GM12874 (cell line): ENCODE measurements around the gene PTPRN2.

Experiments used
- TF ChIP-seq, protein P1 (sequence below): IDR thresholded peaks from 2 replicates; pipeline ENCODE4 v1.5.1; 2011; ENCODE audit warnings: low read depth, mild to moderate bottlenecking, control low read depth, low read length, moderate library complexity; ENCODE audit not compliant: insufficient read depth

The PTPRN2 gene

GRCh38 chr7:157540020-157540419, 1047.6 kb downstream of the PTPRN2 start:
- TF ChIP-seq, protein P1, sequence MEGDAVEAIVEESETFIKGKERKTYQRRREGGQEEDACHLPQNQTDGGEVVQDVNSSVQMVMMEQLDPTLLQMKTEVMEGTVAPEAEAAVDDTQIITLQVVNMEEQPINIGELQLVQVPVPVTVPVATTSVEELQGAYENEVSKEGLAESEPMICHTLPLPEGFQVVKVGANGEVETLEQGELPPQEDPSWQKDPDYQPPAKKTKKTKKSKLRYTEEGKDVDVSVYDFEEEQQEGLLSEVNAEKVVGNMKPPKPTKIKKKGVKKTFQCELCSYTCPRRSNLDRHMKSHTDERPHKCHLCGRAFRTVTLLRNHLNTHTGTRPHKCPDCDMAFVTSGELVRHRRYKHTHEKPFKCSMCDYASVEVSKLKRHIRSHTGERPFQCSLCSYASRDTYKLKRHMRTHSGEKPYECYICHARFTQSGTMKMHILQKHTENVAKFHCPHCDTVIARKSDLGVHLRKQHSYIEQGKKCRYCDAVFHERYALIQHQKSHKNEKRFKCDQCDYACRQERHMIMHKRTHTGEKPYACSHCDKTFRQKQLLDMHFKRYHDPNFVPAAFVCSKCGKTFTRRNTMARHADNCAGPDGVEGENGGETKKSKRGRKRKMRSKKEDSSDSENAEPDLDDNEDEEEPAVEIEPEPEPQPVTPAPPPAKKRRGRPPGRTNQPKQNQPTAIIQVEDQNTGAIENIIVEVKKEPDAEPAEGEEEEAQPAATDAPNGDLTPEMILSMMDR = no peak

GRCh38 chr7:157539521-157539920, 1048.1 kb downstream of the PTPRN2 start:
- TF ChIP-seq, protein P1 = no peak

DNA sequence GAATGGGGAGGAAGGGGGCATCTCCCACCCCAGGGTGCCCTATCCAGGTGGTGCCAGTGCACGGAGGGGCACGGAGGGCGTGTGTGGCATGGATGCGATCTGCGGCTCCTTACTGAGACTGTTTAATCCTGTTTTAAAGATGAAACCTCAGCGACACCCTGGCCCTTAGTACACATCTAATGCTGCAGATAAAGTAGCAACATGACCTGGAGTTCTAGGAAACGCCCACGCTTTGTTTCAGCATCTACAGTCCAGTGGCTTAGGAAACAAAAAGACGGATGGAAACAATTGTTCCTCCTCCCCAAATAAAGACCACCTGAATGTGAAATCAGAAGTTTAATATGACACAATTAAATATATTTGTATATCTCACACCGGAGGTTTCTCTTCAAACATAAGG, 1048.9 kb downstream of the PTPRN2 start:
- TF ChIP-seq, protein P1 = no peak

DNA sequence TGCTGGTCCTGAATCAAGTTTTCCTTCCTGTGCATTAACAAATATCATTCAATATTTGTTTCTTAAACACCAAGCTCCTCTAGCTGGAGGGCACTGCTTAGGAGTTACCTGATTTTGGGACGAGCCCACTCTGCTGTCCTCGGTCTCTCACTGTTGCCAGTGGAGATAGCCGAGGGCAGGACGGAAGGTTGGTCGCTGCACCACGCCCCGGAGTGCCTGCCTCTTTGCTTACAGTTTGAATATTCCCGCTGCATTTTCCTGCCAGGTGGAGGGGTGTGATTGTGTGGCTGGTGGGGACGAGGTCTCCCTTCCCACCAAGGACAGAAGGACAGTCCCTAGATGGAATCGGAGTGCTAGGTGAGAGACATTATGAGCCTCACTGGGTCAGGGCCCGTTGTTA, 1049.3 kb downstream of the PTPRN2 start:
- TF ChIP-seq, protein P1 = no peak

DNA sequence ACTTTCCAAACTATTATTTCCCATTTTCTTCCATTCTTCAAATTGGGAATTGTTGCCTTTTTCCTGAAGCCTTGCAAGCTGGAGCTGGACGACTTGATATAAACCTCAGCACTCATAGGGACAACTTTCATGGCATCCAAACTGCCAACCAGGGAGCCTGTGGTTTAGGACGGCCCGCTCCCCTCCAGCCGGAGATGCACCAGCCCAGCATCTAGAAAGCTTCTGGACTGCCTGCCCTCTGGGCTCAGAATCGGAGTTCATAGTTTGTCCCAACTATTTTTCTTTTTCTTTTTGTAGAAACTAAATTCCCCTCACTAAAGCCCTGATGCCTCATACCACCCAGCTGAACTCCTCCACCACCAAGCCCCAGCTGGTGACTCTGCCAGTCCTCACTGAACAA, 1050.6 kb downstream of the PTPRN2 start:
- TF ChIP-seq, protein P1 = no peak

GRCh38 chr7:157532068-157532467, 1055.6 kb downstream of the PTPRN2 start:
- TF ChIP-seq, protein P1 = no peak

GRCh38 chr7:157529768-157530560, 1057.7 kb downstream of the PTPRN2 start:
- TF ChIP-seq, protein P1 = no peak
